Esophagus muscularis mucosa (tissue), 3 donors: ENCODE measurements around the gene BMAL1.

Source experiments
- CTCF ChIP-seq, 3 experiments: fragments of 200-600 bp in 2 of 3; fragments of 450-650 bp in 1 of 3; sonication (generic) in 2 of 3; IDR thresholded peaks; one replicate each; pipeline ENCODE4 v1.5.1; 2017 to 2019; ENCODE audit warnings: antibody characterized with exemption in 3 of 3, mild to moderate bottlenecking in 2 of 3, moderate library complexity in 1 of 3
- EP300 ChIP-seq: sonication (generic); formaldehyde crosslinking; IDR thresholded peaks from one replicate; pipeline ENCODE4 v1.6.1; 2017; ENCODE audit warnings: antibody characterized with exemption

DNA sequence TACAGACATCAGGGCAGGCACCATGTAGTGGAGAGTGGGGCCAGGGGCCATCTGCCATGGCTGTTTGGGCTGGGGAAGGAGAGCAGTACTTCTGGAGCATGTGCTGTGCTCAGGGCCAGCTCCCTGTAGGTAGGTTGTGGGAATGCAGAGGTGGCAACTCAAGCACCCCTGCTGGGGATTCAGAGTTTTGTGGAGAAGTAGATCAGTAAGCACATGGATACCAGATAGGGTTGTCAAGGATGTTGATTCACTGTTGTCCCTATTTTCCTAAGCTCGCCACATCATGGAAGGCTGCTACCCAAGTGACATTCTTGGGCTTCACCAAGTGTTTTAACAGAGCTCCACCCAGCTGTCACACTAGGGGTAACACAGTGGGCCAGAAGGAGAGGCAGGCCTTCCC, 67.2 kb downstream of the BMAL1 start:
- TF ChIP-seq CTCF (IDR thresholded peaks at IDR 0.05) (no peak), EP300 (no peak)
